ENCODE results near the gene LMNA.
A peak's percentile ranks its signal among the peaks of the same experiment; 100 is the strongest.

Gene LMNA

GRCh38 chr1:156152628-156153027 lies 38.1 kb downstream of the LMNA start:
- TF ChIP-seq CTCF (IDR thresholded peaks at IDR 0.05; ENCODE audit: low read depth, low read length, missing control alignments): no peak
- no peak overlapping the region for H3K4me3 ChIP-seq (ENCODE audit: low read depth, low read length)
- no peak for DNase-seq (ENCODE audit: low read depth)

GRCh38 chr1:156153362-156153761 lies 38.9 kb downstream of the LMNA start, which contains the start of gene SEMA4A:
Gene SEMA4A, plus strand, starts transcription at chr1:156153585. Its CDS starts 994 bp downstream, at chr1:156154579.
- TF ChIP-seq CTCF (IDR thresholded peaks at IDR 0.05; ENCODE audit: low read depth, low read length, missing control alignments): no peak
- DNase-seq (ENCODE audit: low read depth): no peak
- peak within 1 kb of the TSS; percentile 71 for H3K4me3 ChIP-seq (ENCODE audit: low read depth, low read length)

- H3K4me3 ChIP-seq (ENCODE audit: low read depth, low read length): peak overlapping the region; percentile 71
- no peak for TF ChIP-seq CTCF (IDR thresholded peaks at IDR 0.05; ENCODE audit: low read depth, low read length, missing control alignments)
- DNase-seq (ENCODE audit: low read depth): peak; percentile 86
Observed at GRCh38 chr1:156154317-156154749, 39.8 kb downstream of the LMNA start.

GRCh38 chr1:156155756-156156510 lies 41.4 kb downstream of the LMNA start:
- TF ChIP-seq CTCF (IDR thresholded peaks at IDR 0.05; ENCODE audit: low read depth, low read length, missing control alignments): no peak
- DNase-seq (ENCODE audit: low read depth): no peak
- H3K4me3 ChIP-seq (ENCODE audit: low read depth, low read length): peak overlapping the region; percentile 71

DNA sequence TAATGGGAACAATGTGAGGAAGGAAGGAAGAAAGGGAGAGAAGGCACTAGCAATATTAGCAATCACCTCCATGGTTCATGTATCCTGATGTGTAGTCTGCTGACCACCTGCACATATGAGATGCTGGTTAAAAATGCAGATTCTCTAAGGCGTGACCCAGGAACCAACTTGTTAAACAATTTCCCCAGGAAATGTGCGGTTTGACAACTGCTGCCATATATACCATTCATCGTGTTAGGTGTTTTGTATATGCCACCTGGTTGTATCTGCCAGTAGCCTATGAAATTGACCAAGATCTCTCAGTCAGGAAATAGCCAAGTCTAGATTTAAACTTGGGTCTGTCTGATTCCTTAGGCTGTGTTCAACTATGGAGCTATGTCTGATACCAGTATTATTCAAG lies 43.0 kb downstream of the LMNA start:
- H3K4me3 ChIP-seq (ENCODE audit: low read depth, low read length): peak overlapping the region; percentile 20
- TF ChIP-seq CTCF (IDR thresholded peaks at IDR 0.05; ENCODE audit: low read depth, low read length, missing control alignments): no peak
- peak; percentile 72 for DNase-seq (ENCODE audit: low read depth)

DNA sequence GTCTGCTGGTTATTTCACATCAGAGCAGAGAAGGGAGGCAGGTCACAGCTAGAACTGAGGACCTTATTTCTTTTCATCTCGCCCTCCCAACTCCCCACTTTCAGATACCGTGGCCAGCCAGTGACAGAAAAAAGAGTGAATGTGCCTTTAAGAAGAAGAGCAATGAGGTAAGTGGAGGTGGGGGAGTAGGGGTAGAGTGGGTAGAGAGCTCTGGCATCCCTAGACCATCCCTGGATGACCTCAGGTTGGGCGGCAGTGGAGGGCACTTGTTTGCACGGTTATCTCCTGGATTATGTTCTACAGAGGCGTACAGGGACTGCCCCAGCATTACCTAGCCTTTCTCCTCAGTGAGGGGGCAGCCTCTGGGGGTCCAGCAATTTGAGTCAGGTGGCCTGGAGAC lies 43.5 kb downstream of the LMNA start:
- peak overlapping the region; percentile 20 for H3K4me3 ChIP-seq (ENCODE audit: low read depth, low read length)
- TF ChIP-seq CTCF (IDR thresholded peaks at IDR 0.05; ENCODE audit: low read depth, low read length, missing control alignments): no peak
- DNase-seq (ENCODE audit: low read depth): no peak

Measured in GM12864 (cell line).